ENCODE measurements around the gene LHPP.

The LHPP gene

DNA sequence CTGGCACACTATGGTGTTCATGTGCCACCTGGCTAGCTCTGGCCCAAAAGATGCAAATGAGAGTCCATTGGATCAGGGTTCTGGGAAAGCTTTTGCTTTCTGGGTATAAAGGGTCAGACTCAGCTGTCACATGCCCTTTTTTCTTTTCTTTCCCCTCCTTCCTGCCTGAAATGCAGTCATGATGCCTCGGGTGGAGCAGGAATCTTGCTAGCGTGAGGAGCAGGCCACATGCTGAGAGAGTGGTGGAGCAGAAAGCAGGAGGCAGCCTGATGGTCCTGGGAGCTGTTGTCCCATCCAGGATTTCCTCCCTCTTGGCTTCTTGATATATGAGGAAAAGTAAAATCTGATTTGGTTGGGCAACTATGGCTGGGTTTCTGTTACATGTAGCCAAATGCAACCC, 2.7 kb upstream of the LHPP start:
- no peak for TF ChIP-seq GATA3 (IDR thresholded peaks at IDR 0.05; ENCODE audit: low read depth, low read length)
- TF ChIP-seq GATA2 (IDR thresholded peaks at IDR 0.05; ENCODE audit: low read depth, low read length), result no peak

DNA sequence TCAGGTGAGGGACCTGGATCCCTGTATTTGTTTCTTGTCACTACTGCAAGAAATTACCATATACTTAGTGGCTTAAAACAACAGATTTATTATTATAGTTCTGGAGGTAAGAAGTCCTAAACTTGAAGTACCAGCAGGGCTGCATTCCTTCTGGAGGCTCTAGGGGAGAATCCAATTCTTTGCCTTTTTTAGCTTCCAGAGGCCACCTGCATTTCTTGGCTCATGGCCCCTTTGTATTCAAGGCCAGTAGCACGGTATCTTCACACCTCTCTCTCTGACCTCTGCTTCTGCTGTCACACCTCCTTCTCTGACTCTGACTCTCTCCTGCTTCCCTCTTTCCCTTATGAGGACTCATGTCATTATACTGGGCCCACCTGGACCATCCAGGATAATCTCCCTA, 2.2 kb upstream of the LHPP start:
- no peak for TF ChIP-seq GATA3 (IDR thresholded peaks at IDR 0.05; ENCODE audit: low read depth, low read length)

DNA sequence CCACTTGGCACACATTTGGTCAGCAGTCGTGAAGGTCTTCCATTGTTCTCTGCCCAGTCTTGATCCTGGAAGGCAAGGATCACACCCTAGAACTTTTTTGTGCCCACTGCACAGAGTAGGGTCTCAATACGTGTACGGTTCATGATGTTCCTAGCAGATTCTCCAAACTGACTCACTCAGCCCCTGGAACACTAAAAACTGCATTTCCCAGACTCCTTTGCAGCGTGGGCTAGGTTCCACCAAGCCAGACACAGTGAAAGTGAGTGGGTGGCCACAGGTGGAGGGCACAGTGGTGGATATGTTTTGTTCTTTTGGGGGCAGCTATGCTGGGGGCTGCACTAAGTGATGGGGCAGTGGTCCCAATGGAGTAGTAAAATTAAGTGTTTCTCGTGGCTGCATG, 1.5 kb upstream of the LHPP start:
- TF ChIP-seq GATA2 (IDR thresholded peaks at IDR 0.05; ENCODE audit: low read depth, low read length) (no peak), GATA3 (IDR thresholded peaks at IDR 0.05; ENCODE audit: low read depth, low read length) (no peak)

DNA sequence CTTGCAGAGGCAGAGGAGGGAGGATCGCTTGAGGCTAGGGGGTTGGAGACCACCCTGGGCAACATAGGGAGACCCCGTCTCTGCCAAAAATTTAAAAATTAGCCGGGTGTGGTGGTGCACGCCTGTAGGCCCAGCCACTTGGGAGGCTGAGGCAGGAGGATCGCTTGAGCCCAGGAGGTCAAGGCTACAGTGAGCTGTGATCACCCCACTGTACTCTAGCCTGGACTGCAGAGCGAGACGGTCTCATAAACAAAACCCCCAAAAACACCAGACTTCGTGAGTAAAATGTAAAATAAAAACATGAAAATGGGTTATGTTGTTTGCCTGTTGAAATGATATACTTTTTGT, 699 bp downstream of the LHPP start:
- TF ChIP-seq GATA2 (IDR thresholded peaks at IDR 0.05; ENCODE audit: low read depth, low read length) (no peak), GATA3 (IDR thresholded peaks at IDR 0.05; ENCODE audit: low read depth, low read length) (no peak)

DNA sequence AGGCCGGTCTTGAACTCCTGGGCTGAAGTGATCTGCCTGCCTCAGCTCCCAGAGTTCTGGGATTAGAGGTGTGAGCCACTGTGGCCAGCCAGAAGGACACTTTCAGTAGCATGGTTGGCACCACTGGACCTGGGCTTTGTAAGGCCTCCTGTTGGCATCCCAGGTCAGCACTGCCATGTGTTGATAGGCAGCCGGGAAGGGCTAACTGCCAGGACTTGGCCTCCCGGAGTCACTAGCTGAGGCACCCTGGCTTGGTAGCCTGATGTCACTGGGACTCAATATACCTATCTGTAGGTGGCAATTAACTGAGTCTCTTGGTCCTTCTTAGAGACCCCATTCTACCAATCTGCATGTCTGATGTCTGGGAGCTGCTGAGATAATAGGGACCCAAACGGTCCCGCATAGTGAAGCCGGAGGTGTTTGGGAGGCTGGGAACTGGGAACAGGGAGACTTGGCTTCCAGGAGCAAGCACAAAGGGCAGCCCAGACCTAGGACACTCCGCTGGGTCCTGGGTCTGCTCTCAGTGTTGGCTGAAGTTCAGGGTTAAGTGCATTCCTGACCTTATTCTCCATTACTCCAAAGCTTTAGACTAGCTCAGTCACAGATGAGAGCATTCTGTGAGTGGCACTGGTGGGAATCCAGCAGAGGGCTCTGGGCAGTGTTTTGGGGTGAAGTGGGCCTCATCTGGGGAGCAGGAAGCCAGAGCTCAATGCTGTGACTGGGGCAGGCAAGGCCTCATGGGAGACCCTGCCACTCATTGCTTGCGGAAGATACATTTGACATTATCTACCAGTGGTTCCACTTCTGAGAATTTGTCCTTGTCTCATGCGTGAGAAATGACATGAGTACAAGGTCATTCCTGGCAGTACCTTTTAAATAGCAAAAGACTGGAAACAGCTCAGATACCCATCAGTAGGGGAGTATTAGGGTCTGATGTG, 2.7 kb downstream of the LHPP start:
- TF ChIP-seq GATA3 (IDR thresholded peaks at IDR 0.05; ENCODE audit: low read depth, low read length) (no peak), GATA2 (IDR thresholded peaks at IDR 0.05; ENCODE audit: low read depth, low read length) (no peak)

DNA sequence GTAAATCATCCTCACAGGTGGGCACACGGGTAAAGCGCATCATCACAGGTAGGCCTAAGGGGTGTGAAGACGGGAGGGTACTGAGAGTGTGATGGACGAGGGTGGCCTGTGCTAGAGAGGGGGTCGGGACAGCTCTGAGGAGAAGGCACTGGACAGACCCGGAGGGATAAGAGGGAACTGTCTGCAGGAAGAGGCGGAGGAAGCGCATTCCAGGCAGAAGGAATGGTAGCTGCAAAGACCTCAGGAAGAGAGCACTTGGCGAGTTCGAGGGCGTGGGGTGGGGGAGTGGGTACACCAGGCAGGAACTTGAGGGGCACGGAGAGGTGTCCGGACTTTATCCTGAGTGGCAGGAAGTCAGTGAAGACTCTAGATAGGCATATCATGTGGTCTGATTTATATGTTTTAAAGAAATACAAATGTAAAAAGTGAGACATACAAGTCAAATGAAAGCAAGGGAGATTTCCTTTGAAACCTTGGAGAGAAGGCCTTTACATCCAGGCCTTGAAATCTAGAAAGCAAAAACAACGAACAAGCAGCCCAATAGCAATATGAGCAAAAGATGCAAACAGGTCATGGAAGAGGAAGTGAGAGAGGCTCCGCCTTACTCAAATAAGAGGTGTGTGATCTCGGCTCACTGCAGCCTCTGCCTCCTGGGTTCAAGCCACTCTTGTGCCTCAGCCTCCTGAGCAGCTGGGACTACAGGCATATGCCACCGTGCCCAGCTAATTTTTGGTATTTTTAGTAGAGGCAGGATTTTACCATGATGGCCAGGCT, 3.6 kb downstream of the LHPP start:
- TF ChIP-seq GATA3 (IDR thresholded peaks at IDR 0.05; ENCODE audit: low read depth, low read length) (no peak), GATA2 (IDR thresholded peaks at IDR 0.05; ENCODE audit: low read depth, low read length) (no peak)

DNA sequence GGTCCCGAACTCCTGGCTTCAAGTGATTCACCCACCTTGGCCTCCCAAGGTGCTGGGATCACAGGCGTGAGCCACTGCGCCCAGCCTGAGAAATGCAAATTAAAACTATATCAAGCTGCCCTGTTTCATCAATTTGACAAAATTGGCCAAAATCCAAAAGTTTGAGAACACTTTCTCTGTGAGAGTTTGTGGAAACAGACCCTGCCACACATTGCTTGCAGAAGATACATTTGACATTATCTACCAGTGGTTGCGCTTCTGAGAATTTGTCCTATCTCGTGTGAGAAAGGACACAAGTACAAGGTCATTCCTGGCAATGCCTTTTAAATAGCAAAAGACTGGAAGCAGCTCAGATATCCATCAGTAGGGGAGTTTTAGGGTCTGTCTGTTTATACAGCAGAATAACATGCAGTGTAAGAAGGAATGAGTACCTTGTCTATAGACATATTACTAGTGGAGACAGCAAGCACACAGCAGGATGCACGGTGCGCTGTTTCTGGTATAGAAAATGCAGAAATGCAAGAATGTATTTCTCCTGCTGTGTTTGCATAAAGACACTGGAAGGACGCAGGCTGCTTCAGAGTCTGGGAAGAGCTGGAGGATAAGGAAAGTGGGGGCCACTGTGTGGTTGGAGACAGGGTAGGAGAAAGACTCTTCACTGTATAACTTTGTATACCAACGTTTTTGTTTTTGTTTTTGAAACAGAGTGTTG, 4.3 kb downstream of the LHPP start:
- TF ChIP-seq GATA2 (IDR thresholded peaks at IDR 0.05; ENCODE audit: low read depth, low read length) (no peak), GATA3 (IDR thresholded peaks at IDR 0.05; ENCODE audit: low read depth, low read length) (no peak)

DNA sequence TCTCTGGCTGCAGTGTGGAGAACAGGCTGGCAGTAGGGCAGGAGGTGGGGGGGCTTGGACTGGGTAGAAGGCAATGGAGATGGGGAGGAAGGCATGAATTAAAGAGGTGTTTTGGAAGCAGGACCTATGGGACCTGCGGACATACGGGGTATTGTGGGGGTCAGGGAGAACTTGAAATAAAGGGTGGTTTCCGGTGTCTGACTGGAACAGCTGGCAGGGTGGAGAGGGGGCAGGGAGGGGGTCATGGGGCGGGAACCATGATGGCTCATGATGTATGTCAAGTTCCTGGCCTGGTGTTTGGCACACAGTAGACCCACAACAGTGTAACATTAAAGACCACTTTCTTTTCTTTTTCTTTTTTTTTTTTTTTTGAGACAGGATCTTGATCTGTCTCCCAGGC, 5.5 kb downstream of the LHPP start:
- TF ChIP-seq GATA3 (IDR thresholded peaks at IDR 0.05; ENCODE audit: low read depth, low read length), result no peak
- no peak for TF ChIP-seq GATA2 (IDR thresholded peaks at IDR 0.05; ENCODE audit: low read depth, low read length)

DNA sequence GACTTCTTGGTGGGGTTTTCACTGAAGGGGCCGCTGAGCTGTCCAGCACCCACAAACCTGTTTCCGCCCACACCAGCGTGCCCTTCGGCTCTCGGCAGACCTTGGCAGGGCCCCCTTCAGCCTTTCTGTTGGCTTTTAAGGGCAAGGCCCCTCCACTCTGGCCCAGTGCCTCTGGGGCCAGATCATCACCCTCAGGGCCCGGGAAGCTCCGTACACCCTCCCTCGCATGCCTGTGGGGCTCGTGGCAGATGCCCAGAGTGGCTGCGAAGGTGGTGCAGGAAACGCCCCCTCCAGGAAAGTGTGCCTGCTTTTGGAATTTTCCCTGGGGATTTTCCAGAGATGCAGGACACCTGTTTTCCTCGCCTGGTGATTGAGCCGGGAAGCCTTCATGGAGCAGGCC, 7.0 kb downstream of the LHPP start:
- TF ChIP-seq GATA2 (IDR thresholded peaks at IDR 0.05; ENCODE audit: low read depth, low read length) (no peak), GATA3 (IDR thresholded peaks at IDR 0.05; ENCODE audit: low read depth, low read length) (no peak)

DNA sequence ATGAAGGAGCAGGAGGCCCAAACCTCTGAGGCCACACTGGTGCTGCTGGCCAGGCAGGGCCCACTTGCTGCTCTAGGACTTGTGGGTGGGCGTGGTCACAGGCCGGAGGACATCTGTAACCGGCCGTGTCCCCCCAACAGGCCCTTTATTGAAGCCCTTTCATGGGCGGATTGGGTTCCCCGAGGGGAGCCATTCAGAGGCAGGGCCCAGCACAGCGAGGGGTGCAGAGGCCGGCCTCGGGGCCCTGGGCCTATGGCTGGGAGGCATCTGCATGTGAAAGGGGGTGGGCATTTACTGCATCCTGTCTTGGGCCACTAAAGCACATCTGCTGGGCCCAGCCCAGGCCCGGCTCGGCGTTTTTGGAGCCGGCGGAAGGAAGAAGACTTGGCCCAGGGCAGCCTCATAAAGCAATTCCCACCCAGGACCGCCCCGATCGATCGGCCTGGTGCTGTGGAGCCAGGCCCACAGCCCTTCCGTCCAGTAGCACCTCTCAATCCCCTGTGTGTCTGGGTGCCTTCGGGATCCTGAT, 8.4 kb downstream of the LHPP start:
- no peak for TF ChIP-seq GATA3 (IDR thresholded peaks at IDR 0.05; ENCODE audit: low read depth, low read length)
- no peak for TF ChIP-seq GATA2 (IDR thresholded peaks at IDR 0.05; ENCODE audit: low read depth, low read length)

DNA sequence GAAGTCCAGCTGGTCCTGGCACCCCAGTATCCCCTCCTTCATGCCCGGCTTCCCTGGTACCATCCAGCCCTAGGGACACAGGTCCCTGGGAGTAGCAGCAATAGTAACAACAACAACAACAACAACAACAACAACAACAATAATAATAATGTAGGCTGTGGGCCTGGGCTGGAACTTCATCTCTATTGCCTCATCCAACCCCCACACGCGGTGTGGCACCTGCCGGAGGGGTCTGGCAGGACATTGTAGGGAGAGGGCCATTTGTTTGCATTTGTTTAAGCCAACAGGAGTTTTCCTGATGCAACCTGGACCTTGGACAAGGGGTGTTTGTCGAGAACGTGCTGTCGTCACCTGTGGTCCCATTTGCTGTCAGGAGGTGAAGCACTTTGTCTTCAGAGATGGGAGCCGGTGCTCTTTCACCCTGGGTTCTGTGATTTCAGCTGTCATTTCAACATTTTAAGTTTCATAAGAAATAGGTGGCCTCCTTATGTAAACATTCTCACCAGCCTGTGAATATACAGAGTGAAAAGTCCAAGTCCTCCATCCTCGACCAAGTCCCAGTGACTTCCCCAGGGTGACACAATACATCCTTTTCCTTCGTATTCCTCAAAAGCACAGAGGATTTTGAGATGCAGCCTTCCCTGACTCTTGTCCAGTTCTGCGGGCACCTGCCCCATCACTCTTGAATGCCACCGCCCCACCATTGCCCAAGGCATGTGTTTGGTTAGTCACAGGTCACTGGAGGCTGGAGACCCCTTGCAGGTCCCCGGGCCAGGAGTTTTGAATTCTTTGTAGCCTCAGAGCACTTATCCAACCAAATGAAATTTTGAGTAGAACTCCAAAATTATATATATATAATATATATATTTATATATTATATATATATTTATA, 9.2 kb downstream of the LHPP start:
- no peak for TF ChIP-seq GATA3 (IDR thresholded peaks at IDR 0.05; ENCODE audit: low read depth, low read length)
- no peak for TF ChIP-seq GATA2 (IDR thresholded peaks at IDR 0.05; ENCODE audit: low read depth, low read length)

DNA sequence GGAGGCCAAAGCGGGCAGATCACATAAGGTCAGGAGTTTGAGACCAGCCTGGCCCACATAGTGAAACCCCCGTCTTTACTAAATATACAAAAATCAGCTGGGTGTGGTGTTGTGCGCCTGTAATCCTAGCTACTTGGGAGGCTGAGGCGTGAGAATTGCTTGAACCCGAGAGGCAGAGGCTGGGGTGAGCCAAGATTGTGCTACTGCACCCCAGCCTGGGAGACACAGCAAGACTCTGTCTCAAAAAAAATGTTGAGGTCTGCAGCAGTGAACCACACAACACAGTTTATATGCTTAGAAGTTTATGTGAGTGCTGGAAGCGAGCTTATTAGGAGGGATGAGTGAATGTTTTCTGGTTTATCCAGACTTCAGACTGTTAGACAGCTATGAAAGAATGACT, 10.4 kb downstream of the LHPP start:
- TF ChIP-seq GATA2 (IDR thresholded peaks at IDR 0.05; ENCODE audit: low read depth, low read length) (no peak), GATA3 (IDR thresholded peaks at IDR 0.05; ENCODE audit: low read depth, low read length) (no peak)

DNA sequence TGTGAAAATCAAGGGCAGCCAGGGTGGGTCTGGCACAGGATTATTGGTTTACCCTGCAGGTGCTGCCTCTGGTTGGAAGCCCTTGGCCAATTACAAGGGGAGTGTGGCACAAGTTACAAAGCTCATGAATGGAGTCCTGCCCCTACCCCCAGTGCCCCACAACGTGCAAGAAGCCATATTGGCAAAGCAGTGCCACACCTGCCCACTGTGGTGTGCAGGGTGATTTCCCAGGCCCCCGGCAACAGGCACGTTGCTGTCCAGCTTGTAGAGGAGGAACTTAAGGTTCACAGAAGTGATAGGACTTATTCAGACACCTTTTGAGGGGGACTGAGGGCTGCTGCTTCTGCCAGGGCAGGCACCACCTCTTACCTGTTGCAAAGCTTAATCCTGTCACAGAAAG, 11.4 kb downstream of the LHPP start:
- TF ChIP-seq GATA3 (IDR thresholded peaks at IDR 0.05; ENCODE audit: low read depth, low read length), result no peak
- TF ChIP-seq GATA2 (IDR thresholded peaks at IDR 0.05; ENCODE audit: low read depth, low read length), result no peak

Data from SH-SY5Y (cell line).